NCI-H2029 (cell line): ENCODE data around the gene FAM168A.
A peak's percentile ranks its signal among the peaks of the same experiment; 100 is the strongest.

Experiments
- DNase-seq: peaks from one replicate; lab custom pipeline; 2025; lab: John Stamatoyannopoulos, UW

Gene FAM168A

GRCh38 chr11:73401217-73401923 is 196.5 kb downstream of the FAM168A start:
- DNase-seq: no peak

DNA sequence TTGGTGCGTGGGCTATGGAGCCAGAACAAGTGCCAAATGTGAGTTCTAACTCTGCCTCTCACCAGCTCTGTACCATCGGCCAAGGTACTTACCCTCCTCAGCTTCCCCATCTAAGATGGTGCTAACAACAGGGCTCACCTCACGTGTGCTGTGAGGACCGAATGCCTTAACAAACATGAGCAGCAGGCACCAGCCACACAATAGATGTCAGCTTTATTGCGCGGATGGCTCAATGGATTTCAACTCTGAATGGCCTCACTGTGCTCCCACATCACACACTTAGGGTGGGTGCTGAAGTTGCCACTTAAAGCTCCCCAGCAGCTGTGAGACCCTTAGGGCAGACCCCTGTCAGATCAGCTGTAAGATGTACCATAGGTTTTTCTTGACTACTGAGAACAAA is 197.6 kb downstream of the FAM168A start:
- no peak for DNase-seq

GRCh38 chr11:73399636-73400035 is 198.3 kb downstream of the FAM168A start:
- no peak for DNase-seq

GRCh38 chr11:73399159-73399590 is 198.7 kb downstream of the FAM168A start:
- DNase-seq: no peak

- no peak for DNase-seq
These were observed 199.2 kb downstream of the FAM168A start for GRCh38 chr11:73398721-73399120.

DNA sequence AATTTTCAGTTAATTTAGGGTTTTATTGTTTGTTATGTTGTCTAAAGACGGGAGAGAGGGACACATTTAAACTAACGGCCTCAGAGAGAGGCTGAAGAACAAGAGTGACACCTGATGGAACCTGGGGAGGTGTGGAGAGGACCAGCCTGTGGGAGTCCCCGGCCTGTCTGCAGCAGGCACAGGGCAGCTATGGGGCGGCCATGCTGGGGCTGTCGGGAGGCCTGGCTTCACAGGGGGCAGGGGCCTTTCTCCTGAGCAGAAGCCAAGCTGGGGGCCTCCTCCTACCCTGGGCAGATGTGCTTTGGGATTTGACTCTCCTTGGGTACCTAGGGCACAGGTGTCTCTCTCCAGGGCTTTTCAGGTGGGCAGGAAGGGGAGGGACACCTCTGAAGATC is 199.8 kb downstream of the FAM168A start:
- DNase-seq: no peak

- DNase-seq: no peak
These were observed 200.3 kb downstream of the FAM168A start for GRCh38 chr11:73397468-73398131.

DNA sequence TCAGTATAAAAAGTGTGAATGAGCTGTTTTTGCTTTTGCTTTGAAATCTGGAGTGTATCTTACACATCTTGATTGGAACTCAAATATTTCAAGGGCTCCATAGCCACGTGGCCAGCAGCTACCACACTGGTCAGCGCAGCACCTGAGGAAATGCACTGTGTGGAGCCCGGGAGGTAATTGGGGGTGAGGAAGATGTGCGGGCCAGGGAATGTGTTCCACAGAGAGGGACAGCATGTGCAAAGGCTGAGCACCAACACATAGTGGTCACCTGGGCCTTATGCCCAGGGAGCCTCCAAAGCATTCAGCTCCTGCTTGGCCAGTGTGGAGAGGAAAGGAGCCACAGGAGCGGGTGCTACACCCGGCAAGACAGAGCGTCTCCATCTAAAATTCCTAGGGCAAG is 200.9 kb downstream of the FAM168A start:
- no peak for DNase-seq

- DNase-seq: no peak
These were observed 201.5 kb downstream of the FAM168A start for GRCh38 chr11:73396251-73396930.

DNA sequence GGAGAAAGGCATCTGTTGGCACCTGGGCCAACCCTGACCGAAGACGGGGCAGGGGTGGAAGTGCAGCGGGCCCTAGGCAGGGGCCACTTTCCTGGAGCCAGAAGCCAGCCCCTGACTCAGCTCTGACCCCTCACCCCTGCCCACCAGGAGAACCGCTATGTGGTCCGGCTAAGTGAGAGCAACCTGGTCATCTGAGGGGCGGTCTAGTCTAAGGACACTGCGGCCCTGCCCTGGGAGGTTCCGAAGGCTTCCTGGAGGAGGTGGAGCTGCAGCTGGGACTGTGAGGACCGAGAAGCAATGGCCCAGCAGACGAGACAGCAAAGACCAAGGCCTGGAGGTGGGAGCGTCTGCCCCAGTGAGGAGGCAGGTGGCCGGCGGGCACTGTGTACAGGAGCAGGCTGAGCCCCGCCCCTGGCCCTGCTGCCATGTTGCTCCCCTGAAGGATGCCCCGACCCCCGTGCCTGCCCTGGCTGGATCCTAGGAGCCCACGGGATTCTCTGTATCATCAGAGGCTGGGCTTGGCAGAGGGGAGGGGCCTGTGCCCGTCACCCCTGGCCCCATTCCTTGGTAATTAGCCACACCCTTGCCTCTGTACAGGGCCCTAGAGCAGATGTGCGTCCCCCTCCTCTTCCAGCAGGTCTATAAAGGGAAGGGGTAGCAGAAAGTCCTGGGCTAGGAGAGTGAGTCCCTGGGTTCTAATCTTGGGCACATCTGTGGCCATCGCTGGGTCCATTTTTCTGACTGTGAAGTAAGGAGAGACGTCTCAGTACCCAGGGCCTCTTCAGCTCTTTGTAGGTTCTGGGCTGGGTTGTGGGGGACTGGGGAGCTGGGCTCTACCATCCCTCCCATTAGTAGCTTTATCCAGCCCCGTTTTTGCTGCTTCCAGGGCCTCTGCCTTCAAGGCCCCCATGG is 202.4 kb downstream of the FAM168A start:
- no peak for DNase-seq

DNA sequence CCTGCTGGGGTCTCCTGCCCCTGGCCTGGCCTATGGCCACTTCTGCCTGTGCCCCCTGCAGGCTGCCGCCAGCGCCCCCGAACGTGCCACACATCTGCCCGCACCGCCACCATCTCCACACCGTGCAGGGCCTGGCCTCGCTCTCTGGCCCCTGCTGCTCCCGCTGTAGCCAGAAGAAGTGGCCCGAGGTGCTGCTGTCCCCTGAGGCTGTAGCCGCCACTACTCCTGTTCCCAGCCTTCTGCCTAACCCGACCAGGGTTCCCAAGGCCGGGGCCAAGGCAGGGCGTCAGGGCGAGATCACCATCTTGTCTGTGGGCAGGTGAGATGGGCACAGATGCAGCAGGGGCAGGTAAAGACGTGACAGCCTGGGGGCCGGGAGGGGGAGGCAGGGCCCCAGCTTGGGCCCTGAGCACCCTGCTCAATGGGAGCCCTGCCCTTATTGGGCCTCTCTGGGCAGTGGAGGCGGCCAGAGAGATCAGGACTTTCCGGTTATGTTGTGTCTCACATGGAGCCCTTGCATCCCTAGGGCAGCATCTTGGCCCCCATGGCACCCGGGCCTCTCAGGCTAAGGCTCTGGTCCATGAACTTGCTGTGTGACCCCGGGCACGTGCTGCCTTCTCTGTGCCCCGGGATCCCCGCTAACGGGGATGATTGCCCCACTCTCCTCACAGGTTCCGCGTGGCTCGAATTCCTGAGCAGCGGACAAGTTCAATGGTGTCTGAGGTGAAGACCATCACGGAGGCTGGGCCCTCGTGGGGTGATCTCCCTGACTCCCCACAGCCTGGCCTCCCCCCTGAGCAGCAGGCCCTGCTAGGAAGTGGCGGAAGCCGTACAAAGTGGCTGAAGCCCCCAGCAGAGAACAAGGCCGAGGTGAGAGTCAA is 203.3 kb downstream of the FAM168A start:
- DNase-seq: no peak

DNA sequence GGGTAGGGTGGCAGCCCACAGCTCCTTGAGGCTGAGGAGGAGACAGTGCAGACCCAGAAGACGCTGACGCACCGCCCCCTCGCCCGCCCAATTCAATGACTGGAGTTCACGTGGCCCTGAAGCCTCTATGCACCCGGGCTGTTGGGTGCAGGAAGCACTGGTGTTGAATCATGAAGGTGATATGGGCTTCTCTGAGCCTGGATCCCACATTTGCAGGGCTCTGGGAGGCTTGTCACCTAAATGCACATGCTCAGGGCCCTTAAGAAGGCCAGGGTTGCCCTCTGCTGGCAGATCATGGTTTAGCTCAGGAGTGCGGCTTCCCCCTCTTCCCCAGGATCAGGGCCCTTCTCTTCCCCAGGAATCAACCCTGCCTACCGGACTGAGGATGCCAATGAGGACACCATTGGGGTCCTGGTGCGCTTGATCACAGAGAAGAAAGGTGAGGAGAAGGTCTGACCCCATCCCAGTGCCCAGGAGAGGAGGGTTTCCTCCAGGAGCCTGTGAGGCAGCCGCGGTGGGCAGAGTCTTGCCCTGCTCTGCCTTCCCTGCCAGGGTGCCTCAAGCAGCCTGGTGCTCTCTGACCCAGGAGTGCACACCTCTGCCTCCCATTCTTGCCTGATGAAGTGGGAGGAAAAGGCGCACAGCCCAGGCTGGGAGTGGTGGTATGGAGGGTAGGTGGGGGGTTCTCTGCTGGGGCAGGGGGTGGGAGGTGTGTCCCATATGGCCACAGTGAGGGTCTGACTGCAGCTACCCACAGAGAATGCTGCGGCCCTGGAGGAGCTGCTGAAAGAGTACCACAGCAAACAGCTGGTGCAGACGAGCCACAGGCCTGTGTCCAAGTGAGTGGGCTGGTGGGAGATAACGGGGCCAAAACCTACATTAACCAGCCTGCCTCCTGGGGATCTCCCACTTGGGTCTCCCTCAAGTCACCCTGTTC is 204.2 kb downstream of the FAM168A start:
- DNase-seq: peak; percentile 58

- DNase-seq: no peak
These were observed 204.9 kb downstream of the FAM168A start for GRCh38 chr11:73393011-73393380.

GRCh38 chr11:73392108-73393010 is 205.6 kb downstream of the FAM168A start:
- DNase-seq: no peak

- no peak for DNase-seq
These were observed 206.2 kb downstream of the FAM168A start for GRCh38 chr11:73391665-73392064.

DNA sequence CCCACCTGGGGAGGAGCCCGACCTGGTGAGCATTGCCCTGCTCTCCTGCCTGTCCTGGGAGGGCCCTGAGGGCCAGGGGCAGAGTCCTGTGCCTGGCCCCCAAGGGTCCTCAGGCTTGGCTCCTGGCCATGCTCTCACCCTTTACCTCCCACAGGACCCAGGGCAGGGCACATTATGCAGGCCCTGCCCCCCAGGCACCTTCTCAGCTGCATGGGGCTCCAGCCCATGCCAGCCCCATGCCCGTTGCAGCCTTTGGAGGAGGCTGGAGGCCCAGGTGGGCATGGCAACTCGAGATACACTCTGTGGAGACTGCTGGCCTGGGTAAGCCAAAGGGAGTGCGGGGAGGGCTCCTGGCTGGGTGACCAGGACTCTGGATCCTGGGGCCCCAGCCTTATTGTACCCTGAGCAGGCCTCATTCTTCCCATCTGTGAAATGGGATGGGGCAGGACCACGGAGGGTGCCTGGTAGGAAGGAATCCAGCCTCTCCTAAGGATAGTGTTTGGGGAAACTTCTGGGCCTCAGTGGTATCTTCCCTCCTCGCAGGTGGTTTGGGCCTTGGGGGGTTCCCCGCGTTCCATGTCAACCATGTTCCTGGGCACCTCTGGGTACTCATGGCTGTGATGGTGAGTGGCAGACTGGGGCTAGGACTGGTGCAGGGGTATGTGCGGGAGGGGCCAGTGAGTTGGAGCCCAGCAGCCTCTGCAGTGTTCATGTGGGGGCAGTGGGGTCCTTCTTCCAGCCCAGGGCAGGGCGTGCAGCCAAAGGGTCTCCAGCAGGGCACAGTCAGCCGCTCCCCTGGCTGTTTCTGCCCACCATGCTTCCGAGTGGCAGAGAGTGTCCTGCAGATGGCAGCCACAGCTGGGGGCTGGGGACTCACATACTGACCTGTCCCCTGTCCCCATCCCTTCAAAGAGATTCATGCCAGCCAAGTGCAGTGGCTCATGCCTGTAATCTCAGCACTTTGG is 207.0 kb downstream of the FAM168A start:
- no peak for DNase-seq

DNA sequence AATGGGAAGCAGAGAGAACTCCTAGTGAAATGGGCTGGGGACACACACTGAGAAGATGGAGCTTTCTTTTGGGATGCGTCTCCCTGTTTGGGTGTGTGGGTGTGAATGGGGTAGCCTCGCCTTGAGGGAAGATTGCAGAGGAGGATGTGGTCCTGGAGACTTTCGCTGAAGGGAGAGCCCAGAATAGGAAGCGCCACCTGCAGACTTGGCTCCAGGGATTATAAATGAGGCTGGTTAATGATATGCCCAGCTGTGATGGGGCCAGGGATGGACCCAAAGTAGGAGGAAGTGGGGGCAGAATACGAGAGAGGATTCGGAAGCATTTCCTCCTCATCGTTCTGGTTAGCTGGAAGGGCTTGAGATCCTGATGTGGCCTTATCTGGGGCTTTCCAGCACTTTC is 208.0 kb downstream of the FAM168A start:
- no peak for DNase-seq

DNA sequence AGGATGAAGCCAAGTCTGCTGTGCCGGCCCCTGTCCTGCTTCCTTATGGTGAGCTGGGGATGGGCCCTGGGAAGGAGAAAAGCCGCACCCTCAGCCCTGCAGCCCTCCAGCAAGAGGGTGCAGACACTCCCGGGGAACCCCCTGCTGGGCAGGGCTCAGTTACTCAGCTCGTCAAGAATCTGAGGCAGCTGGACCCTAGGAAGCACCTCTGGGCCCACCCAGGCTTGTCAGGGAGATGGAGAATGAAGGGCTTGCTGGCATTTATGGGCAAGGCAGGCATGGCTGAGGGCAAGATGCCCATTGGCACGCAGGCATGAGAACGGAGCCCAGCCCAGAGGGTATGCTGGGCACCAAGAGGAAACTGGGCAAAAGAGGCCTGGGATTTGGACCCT is 208.8 kb downstream of the FAM168A start:
- no peak for DNase-seq
